Fibroblast of lung (primary cell): ENCODE results near the gene OR2G6.
"Not testable (repeated sequence)": the region's sequence is repeated elsewhere in the genome, so short reads cannot be mapped to it uniquely, and the experiment has no call there.

Source experiments
- EZH2 ChIP-seq: IDR thresholded peaks from 2 replicates; pipeline ENCODE4 v1.5.1; 2012; ENCODE audit warnings: low read length, control low read depth, mild to moderate bottlenecking; ENCODE audit errors: missing control alignments
- TF ChIP-seq, protein P1 (sequence below), 2 donors: IDR thresholded peaks in 1 of 2; conservative IDR thresholded peaks in 1 of 2; 1 replicate in 1 of 2; 2 replicates in 1 of 2; pipeline ENCODE4 v1.5.1; 2011 to 2012; ENCODE audit warnings: low read length in 2 of 2, control low read depth in 1 of 2, inconsistent platforms in 1 of 2, low read depth in 1 of 2, mild to moderate bottlenecking in 1 of 2

DNA sequence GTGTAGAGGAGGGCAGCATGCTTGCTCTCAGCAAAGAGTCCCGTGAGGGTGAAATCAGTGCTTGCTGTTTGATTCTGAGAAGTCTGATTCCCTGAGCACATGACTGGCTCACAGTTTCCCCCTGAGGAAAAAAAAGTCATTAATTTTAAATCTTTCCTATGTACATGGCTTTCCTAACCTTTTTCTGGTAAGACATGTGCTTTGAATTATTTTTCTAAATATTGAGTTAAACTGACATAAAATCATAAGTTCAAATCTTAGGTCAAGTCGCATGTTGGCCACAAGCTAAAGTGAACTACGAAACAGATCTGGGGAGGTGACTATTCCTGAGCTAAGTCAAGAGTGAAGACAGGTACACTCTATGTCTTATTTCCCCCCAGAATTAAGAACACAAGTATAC lies 66.8 kb downstream of the OR2G6 start, which contains the start of gene OR2T34:
- TF ChIP-seq, protein P1, sequence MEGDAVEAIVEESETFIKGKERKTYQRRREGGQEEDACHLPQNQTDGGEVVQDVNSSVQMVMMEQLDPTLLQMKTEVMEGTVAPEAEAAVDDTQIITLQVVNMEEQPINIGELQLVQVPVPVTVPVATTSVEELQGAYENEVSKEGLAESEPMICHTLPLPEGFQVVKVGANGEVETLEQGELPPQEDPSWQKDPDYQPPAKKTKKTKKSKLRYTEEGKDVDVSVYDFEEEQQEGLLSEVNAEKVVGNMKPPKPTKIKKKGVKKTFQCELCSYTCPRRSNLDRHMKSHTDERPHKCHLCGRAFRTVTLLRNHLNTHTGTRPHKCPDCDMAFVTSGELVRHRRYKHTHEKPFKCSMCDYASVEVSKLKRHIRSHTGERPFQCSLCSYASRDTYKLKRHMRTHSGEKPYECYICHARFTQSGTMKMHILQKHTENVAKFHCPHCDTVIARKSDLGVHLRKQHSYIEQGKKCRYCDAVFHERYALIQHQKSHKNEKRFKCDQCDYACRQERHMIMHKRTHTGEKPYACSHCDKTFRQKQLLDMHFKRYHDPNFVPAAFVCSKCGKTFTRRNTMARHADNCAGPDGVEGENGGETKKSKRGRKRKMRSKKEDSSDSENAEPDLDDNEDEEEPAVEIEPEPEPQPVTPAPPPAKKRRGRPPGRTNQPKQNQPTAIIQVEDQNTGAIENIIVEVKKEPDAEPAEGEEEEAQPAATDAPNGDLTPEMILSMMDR (conservative IDR thresholded peaks at IDR 0.05 in 1 of 2, IDR thresholded peaks at IDR 0.05 in 1 of 2; ENCODE audit: low read depth in 1 of 2, low read length in 2 of 2), result not testable (repeated sequence)
- TF ChIP-seq EZH2, result not testable (repeated sequence)
